A549 (cell line): ENCODE data around the gene MBD3L2.
"Not testable (repeated sequence)": the region's sequence is repeated elsewhere in the genome, so short reads cannot be mapped to it uniquely, and the experiment has no call there.

Source experiments
- CEBPB ChIP-seq, 2 experiments: fragments of >200 bp in 1 of 2; sonication (Bioruptor Twin) in 1 of 2; formaldehyde crosslinking in 1 of 2; IDR thresholded peaks; 2 replicates each; pipeline ENCODE4 v1.6.1; 2012 to 2016
- CTCF ChIP-seq: fragments of >200 bp; sonication (Bioruptor Twin); formaldehyde crosslinking; IDR thresholded peaks from 3 replicates; pipeline ENCODE4 v1.5.1; 2016

GRCh38 chr19:7052896-7053295 lies 3.8 kb downstream of the MBD3L2 start:
- not testable (repeated sequence) for TF ChIP-seq CTCF; CEBPB (IDR thresholded peaks at IDR 0.05)
